ENCODE data around the gene MKRN1.
"Not testable (repeated sequence)": the region's sequence is repeated elsewhere in the genome, so short reads cannot be mapped to it uniquely, and the experiment has no call there.

The MKRN1 gene

GRCh38 chr7:140417456-140418155, 61.7 kb downstream of the MKRN1 start:
- Histone ChIP-seq H3K79me2 (ENCODE audit: control insufficient read depth, low read length) (no peaks in the 10 kb centered on the region), H3K9me3 (ENCODE audit: control insufficient read depth, insufficient read depth, low read length) (no peaks in the 10 kb centered on the region), H3K36me3 (ENCODE audit: control insufficient read depth, low read length) (no peaks in the 10 kb centered on the region), H3K4me3 (ENCODE audit: low read length) (no peak overlapping the region), H3K27me3 (ENCODE audit: control insufficient read depth, low read length) (peaks cover 17% of the 10 kb centered on the region), H4K20me1 (ENCODE audit: control insufficient read depth, insufficient read depth, low read depth, low read length) (no peaks in the 10 kb centered on the region), H3F3A (ENCODE audit: control insufficient read depth, insufficient read depth) (no peaks in the 10 kb centered on the region), H3K4me2 (ENCODE audit: low read length) (no peak overlapping the region), H3K4me1 (ENCODE audit: control insufficient read depth, low read length) (no peaks in the 10 kb centered on the region), H3K9me2 (replicated peaks; ENCODE audit: control insufficient read depth, low read length) (no peaks in the 10 kb centered on the region), H3K27ac (ENCODE audit: low read depth, low read length) (no peak overlapping the region)
- no peak for TF ChIP-seq EZH2phosphoT487 (IDR thresholded peaks at IDR 0.05; ENCODE audit: borderline replicate concordance, low read length)
- no peak for TF ChIP-seq CTCF (IDR thresholded peaks at IDR 0.05; ENCODE audit: low read depth, low read length, poor library complexity, severe bottlenecking)

- H3K36me3 ChIP-seq (ENCODE audit: control insufficient read depth, low read length): no peaks in the 10 kb centered on the region
- H3K9me2 ChIP-seq (replicated peaks; ENCODE audit: control insufficient read depth, low read length): no peaks in the 10 kb centered on the region
- no peak for TF ChIP-seq EZH2phosphoT487 (IDR thresholded peaks at IDR 0.05; ENCODE audit: borderline replicate concordance, low read length)
- no peak for TF ChIP-seq CTCF (IDR thresholded peaks at IDR 0.05; ENCODE audit: low read depth, low read length, poor library complexity, severe bottlenecking)
- H4K20me1 ChIP-seq (ENCODE audit: control insufficient read depth, insufficient read depth, low read depth, low read length): no peaks in the 10 kb centered on the region
- H3K27me3 ChIP-seq (ENCODE audit: control insufficient read depth, low read length): peaks cover 17% of the 10 kb centered on the region
- no peaks in the 10 kb centered on the region for H3F3A ChIP-seq (ENCODE audit: control insufficient read depth, insufficient read depth)
- H3K4me3 ChIP-seq (ENCODE audit: low read length): no peak overlapping the region
- H3K79me2 ChIP-seq (ENCODE audit: control insufficient read depth, low read length): no peaks in the 10 kb centered on the region
- H3K9me3 ChIP-seq (ENCODE audit: control insufficient read depth, insufficient read depth, low read length): no peaks in the 10 kb centered on the region
- H3K27ac ChIP-seq (ENCODE audit: low read depth, low read length): no peak overlapping the region
- no peaks in the 10 kb centered on the region for H3K4me1 ChIP-seq (ENCODE audit: control insufficient read depth, low read length)
- H3K4me2 ChIP-seq (ENCODE audit: low read length): no peak overlapping the region
These were observed 62.7 kb downstream of the MKRN1 start for GRCh38 chr7:140416560-140416959.

DNA sequence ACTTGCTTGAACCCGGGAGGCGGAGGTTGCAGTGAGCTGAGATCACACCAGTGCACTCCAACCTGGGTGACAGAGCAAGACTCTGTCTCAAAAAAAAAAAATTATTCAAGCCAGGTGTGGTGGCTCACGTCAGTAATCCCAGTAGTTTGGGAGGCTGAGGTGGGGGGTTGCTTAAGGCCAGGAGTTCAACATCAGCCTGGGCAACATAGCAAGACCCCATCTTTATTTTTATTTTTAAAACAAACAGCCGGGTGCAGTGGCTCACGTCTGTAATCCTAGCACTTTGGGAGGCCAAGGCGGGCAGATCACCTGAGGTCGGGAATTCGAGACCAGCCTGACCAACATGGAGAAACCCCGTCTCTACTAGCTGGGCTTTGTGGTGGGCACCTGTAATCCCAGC, 63.5 kb downstream of the MKRN1 start:
- H3K79me2 ChIP-seq (ENCODE audit: control insufficient read depth, low read length); H3K27ac ChIP-seq (ENCODE audit: low read depth, low read length); H3K9me3 ChIP-seq (ENCODE audit: control insufficient read depth, insufficient read depth, low read length): not testable (repeated sequence)

DNA sequence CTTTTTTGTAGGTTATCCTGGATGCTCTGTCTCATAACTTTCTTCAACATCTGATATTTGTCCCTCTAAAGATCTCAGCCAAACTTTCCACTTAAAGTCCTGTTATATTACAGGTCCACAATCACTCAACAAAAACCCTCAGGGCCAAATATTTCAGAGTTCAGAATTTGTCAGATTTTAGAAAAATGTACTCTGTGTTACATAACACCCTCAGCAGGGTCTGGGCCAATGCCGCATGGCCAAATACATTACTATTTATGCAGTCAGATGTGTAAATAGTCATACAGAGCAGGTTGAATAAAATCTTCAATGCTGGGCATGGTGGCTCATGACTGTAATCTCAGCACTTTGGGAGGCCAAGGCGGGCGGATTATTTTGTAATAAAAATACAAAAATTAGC, 63.9 kb downstream of the MKRN1 start:
- Histone ChIP-seq H3K27ac (ENCODE audit: low read depth, low read length) (no peak overlapping the region), H3K79me2 (ENCODE audit: control insufficient read depth, low read length) (no peaks in the 10 kb centered on the region), H3K9me3 (ENCODE audit: control insufficient read depth, insufficient read depth, low read length) (no peaks in the 10 kb centered on the region), H3K4me1 (ENCODE audit: control insufficient read depth, low read length) (no peaks in the 10 kb centered on the region), H3K9me2 (replicated peaks; ENCODE audit: control insufficient read depth, low read length) (no peaks in the 10 kb centered on the region), H3K36me3 (ENCODE audit: control insufficient read depth, low read length) (no peaks in the 10 kb centered on the region), H3K4me2 (ENCODE audit: low read length) (no peak overlapping the region), H4K20me1 (ENCODE audit: control insufficient read depth, insufficient read depth, low read depth, low read length) (no peaks in the 10 kb centered on the region), H3F3A (ENCODE audit: control insufficient read depth, insufficient read depth) (no peaks in the 10 kb centered on the region), H3K27me3 (ENCODE audit: control insufficient read depth, low read length) (peaks cover 17% of the 10 kb centered on the region), H3K4me3 (ENCODE audit: low read length) (no peak overlapping the region)
- TF ChIP-seq EZH2phosphoT487 (IDR thresholded peaks at IDR 0.05; ENCODE audit: borderline replicate concordance, low read length): no peak
- no peak for TF ChIP-seq CTCF (IDR thresholded peaks at IDR 0.05; ENCODE audit: low read depth, low read length, poor library complexity, severe bottlenecking)

More for the DNA sequence above, 63.5 kb downstream of the MKRN1 start:
- H3K4me2 ChIP-seq (ENCODE audit: low read length); H3F3A ChIP-seq (ENCODE audit: control insufficient read depth, insufficient read depth); H3K4me1 ChIP-seq (ENCODE audit: control insufficient read depth, low read length); H3K36me3 ChIP-seq (ENCODE audit: control insufficient read depth, low read length); H4K20me1 ChIP-seq (ENCODE audit: control insufficient read depth, insufficient read depth, low read depth, low read length); H3K9me2 ChIP-seq (replicated peaks; ENCODE audit: control insufficient read depth, low read length); H3K4me3 ChIP-seq (ENCODE audit: low read length): not testable (repeated sequence)
- H3K27me3 ChIP-seq (ENCODE audit: control insufficient read depth, low read length): peaks cover 17% of the 10 kb centered on the region

Data from DOHH2 (cell line).